ENCODE results near the gene RPL18A.

Gene RPL18A

DNA sequence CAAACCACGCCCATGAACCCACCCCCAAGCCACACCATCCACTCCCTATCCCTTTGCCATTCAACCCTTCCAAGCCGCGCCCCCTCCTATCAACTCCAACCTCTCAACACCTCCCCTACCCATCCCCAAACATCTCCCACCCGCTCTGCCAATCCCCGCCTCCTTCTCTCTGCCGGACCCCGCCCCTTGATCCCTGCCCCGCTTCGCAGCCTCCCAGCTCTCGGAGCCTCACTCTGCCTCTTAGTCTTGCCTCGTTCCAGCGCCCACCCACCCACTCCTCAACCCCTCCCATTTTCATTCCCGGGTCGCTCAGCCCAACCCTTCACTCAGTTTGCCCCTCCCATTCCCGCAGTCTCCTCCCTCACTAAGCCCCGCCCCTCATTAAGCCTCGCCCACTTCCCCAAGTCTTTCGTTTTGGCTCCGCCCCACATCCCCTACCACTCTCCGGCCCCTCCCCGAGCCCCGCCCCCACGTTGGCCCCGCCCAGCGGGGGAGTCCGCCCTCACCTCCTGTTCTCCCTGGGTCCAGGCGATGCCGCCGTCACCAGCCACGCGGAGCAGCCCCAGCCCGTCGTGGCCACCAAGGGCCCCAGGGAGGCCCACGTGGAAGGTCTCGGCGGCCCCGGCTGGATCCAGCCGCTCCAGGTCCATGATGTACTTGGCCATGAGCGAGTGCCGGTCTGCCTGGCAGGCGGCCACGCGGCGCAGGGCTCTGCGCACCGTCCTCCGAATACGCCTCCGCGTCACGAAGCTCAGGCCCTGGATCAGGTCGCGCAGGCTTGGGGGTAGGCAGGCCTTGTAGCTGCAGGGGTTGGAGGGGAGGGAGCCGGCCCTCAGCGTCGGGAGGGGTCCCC is 17.7 kb upstream of the RPL18A start:
- no peak for DNase-seq (ENCODE audit: low read depth)

GRCh38 chr19:17842663-17843291 is 16.9 kb upstream of the RPL18A start:
- no peak for DNase-seq (ENCODE audit: low read depth)

GRCh38 chr19:17843292-17843827 is 16.4 kb upstream of the RPL18A start:
- DNase-seq (ENCODE audit: low read depth), result no peak

DNA sequence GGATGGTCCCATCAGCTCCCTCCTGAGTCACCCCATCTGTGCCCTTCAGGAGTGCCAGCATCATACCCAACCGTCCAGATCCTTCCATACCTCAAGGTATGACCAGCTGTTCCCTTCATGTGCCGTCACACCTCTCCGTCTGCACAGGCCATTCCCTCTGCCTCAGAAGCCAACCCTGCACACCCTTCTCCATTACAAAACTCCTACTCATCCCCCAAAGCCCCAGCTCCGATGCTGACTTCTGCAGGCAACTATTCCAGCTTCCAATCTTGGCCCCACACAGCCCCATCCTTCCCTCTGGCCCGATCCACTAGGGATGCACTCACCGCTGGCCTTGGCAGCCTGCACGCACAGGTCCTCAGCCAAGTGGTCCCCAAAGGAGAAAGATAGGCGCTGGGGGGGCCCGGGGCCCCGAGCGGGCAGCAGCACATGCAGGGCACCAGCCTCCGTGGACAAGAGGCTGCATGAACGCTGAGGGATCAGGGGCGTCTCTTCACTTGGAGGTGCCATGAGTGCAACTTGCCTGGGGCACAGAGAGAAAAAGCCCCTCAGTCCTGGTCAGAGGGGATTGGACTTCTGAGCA is 15.7 kb upstream of the RPL18A start:
- DNase-seq (ENCODE audit: low read depth), result no peak

- DNase-seq (ENCODE audit: low read depth), result no peak
Measured at GRCh38 chr19:17846146-17846545, 13.6 kb upstream of the RPL18A start.

GRCh38 chr19:17847538-17848366 is 12.0 kb upstream of the RPL18A start, which contains the start of gene JAK3:
Gene JAK3 (minus strand): TSS chr19:17847982. CDS start chr19:17844417, 3,565 bp downstream.
- DNase-seq (ENCODE audit: low read depth), result no peak

DNA sequence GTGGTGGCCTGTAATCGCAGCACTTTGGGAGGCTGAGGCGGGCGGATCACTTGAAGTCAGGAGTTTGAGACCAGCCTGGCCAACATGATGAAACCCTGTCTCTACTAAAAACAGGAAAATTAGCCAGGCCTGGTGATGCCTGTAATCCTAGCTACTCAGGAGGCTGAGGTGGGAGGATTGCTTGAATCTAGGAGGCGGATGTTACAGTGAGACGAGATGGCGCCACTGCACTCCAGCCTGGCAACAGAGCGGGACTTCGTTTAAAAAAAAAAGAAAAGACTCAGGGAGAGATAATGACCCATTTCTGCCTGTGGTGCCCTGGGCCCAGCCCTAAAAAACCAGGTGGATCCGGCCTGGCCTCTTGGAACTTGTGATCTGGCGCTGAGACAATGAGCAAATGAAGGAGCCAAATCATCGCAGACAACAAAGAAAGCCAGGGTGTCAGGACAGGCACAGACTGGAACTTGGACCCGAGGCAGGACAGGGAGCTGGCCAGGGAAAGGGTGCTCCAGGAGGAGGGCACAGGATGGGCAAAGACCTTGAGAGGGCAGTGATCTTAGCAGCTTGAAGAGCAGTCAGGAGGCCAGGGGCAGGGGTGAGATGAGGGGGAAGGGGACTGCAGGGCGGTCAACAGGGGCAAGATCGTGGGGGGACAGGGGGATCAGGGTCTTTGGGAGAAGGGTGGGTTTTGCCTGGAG is 11.0 kb upstream of the RPL18A start:
- DNase-seq (ENCODE audit: low read depth), result no peak

DNA sequence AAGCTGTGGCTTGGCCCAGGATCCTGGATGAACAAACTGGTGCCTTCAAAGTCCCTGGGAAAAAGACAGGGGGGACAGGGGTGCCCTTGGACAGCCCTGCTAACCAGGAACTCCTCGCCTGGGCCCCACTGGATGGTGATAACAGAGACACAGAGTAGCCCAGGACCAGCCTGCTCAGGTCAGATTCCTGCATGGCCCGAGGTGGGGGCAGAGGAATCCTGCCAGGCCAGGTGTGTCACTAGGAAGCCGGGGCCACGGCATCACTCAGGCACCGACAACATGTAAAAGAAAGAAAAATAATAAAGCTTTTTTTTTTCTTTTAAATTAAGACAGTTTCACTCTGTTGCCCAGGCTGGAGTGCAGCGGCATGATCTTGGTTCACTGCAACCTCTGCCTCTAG is 5.6 kb upstream of the RPL18A start:
- no peak for DNase-seq (ENCODE audit: low read depth)

- no peak for DNase-seq (ENCODE audit: low read depth)
Measured at GRCh38 chr19:17855280-17856152, 4.2 kb upstream of the RPL18A start.

GRCh38 chr19:17860331-17860992 is 752 bp downstream of the RPL18A start:
- DNase-seq (ENCODE audit: low read depth), result no peak

DNA sequence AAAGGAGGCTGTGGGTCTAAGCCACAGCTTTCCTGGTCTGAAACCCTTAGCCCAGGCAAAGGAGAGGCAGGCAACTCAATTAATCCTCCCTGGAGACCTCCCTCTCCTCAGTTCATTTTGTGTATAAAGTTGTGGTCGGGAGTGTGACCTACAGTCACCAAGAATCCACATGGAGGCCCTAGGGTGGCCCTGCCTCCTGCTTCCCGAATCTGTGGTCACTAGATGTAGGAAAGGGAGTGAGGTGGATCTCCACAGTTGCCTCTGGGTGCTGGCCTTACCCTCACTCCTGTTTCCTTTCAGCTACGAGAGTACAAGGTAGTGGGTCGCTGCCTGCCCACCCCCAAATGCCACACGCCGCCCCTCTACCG is 1.3 kb downstream of the RPL18A start:
- DNase-seq (ENCODE audit: low read depth), result no peak

GRCh38 chr19:17861542-17862402 is 2.1 kb downstream of the RPL18A start:
- no peak for DNase-seq (ENCODE audit: low read depth)

DNA sequence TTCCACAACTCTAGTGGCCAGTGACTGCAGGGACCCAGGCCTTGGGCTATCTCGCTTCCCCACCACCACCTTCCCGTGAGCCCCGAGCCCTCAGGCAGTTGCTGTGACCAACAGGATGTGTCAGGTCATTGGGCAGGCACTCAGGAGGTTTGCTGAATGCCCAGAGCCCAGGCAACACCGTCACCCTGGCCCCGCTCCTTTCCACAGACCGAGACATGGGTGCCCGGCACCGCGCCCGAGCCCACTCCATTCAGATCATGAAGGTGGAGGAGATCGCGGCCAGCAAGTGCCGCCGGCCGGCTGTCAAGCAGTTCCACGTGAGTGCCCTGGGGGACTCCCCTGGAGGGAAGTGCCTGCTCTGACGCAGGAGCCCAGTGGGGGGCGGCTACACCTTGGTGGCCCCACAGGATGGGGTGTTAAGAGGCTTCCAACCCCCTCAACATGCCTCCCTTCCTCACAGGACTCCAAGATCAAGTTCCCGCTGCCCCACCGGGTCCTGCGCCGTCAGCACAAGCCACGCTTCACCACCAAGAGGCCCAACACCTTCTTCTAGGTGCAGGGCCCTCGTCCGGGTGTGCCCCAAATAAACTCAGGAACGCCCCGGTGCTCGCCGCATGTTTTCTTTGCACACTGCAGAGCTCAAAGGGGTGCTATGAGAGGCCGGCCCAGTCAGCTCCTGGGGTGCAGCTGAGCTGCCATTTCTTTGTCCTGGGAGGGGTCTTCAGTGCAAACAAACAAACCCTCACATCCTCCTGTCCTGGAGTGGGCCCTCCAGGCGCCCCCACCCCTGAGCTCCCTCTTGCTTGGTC is 3.2 kb downstream of the RPL18A start:
- DNase-seq (ENCODE audit: low read depth), result no peak

DNA sequence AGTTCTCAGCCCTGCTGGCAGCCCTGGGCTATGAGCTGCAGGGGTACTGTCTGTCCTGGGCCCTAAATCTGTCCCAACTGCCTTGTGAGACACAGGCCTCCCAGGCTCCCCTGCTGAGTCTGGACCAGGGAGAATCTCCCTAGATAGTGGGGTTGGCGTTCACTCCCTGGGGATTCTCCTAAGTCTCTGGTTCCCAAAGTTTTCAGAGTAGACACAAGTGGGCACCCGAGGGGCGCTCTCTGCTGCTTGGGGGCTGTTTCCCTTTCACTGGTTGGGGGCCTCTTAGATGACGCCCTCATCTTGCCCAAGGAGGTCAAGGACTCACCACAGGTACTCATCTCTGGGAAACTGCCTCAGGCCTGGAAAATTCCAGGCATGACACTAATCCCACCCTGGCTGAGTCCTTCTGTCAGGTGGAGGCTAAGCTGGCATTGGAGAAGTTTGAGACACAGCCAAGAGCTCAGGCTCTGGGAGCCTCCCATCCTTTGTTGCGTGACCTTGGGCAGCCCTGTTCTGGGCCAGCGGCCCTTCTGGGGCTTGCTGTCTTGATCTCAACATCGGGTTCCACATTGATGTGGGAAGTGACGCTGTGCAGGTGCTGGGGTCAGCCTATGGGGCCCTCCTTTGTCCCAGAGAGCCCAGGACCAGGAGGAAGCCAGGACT is 3.9 kb downstream of the RPL18A start:
- DNase-seq (ENCODE audit: low read depth), result no peak

- DNase-seq (ENCODE audit: low read depth), result no peak
Measured at GRCh38 chr19:17865364-17866311, 5.9 kb downstream of the RPL18A start.

DNA sequence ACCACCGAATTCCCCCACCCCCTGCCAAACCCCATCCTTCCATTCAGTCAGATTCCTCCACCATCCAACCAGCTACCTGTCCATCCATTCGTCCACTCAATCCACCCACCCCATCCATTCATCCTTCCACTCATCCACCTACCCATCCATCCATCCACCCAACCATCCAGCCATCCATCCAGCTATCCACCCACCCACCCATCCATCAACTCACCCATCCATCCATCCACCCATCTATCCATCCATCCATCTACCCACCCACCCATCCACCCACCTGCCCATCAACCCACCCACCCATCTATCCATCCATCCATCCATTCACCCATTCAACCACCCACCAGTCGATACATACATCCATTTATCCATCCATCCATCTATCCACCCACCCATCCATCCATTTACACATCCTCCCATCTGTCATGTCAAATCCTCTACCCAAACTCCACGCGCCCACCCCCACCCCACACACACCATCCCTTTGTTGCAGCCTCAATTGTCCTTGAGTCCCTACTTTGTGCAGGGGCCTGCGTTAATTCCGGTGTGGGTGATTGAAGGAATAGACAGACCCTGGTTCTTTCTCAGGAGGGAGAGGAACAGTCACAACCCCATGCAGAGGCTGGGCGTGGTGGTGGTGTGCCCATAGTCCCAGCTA is 6.7 kb downstream of the RPL18A start:
- no peak for DNase-seq (ENCODE audit: low read depth)
